Ishikawa (cell line): Measurements from ENCODE around the gene ZBTB1.

ENCODE experiments used
- CEBPB ChIP-seq: IDR thresholded peaks from 2 replicates; pipeline ENCODE4 v1.6.1; 2012
- CREB1 ChIP-seq: IDR thresholded peaks from 2 replicates; pipeline ENCODE4 v1.6.1; 2012; ENCODE audit warnings: low read depth
- EGR1 ChIP-seq: IDR thresholded peaks from 2 replicates; pipeline ENCODE4 v1.6.1; 2012
- EP300 ChIP-seq: IDR thresholded peaks from 2 replicates; pipeline ENCODE4 v1.6.1; 2012; ENCODE audit warnings: borderline replicate concordance
- FOXM1 ChIP-seq: IDR thresholded peaks from 2 replicates; pipeline ENCODE4 v1.6.1; 2012; ENCODE audit warnings: low read depth, borderline replicate concordance
- NFIC ChIP-seq: IDR thresholded peaks from 2 replicates; pipeline ENCODE4 v1.6.1; 2012
- RAD21 ChIP-seq: IDR thresholded peaks from 2 replicates; pipeline ENCODE4 v1.6.1; 2012; ENCODE audit warnings: low read depth
- TAF1 ChIP-seq: IDR thresholded peaks from 2 replicates; pipeline ENCODE4 v1.6.1; 2012; ENCODE audit warnings: low read depth, mild to moderate bottlenecking
- TCF12 ChIP-seq: IDR thresholded peaks from 2 replicates; pipeline ENCODE4 v1.6.1; 2012; ENCODE audit warnings: low read depth
- TEAD4 ChIP-seq: IDR thresholded peaks from 2 replicates; pipeline ENCODE4 v1.6.1; 2012
- YY1 ChIP-seq: IDR thresholded peaks from 2 replicates; pipeline ENCODE4 v1.6.1; 2012; ENCODE audit warnings: low read depth
- ZBTB7A ChIP-seq: IDR thresholded peaks from 2 replicates; pipeline ENCODE4 v1.6.1; 2012; ENCODE audit warnings: low read depth
- TF ChIP-seq, protein P1 (sequence below): IDR thresholded peaks from 2 replicates; pipeline ENCODE4 v1.6.1; 2012
- TF ChIP-seq, protein P2 (sequence below): IDR thresholded peaks from 2 replicates; pipeline ENCODE4 v1.6.1; 2012; ENCODE audit warnings: low read depth, mild to moderate bottlenecking
- TF ChIP-seq, protein P3 (sequence below): IDR thresholded peaks from 2 replicates; pipeline ENCODE4 v1.6.1; 2012

Gene ZBTB1

DNA sequence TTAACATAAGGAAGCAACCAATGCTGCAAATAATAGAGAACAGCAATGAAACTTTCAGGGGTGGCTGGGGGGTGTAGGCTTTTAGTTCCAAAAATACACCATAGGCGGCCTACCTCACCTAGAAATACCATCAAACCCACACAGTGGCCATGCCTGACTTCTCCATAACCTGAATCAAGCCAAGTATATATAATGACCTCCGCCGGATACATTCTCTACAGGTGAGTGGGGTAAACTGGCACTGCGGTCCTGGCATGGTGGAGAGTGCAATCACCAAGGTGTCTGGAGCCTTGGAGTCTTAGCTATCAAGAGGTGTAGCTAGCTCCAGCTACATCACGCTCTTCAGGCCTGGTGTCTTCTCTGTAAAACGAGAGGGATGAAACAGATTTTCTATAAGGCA is 2.1 kb upstream of the ZBTB1 start:
- no peak for TF ChIP-seq CREB1
- no peak for TF ChIP-seq TCF12
- TF ChIP-seq, protein P1, sequence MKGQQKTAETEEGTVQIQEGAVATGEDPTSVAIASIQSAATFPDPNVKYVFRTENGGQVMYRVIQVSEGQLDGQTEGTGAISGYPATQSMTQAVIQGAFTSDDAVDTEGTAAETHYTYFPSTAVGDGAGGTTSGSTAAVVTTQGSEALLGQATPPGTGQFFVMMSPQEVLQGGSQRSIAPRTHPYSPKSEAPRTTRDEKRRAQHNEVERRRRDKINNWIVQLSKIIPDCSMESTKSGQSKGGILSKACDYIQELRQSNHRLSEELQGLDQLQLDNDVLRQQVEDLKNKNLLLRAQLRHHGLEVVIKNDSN: no peak
- no peak for TF ChIP-seq YY1
- TF ChIP-seq FOXM1: no peak
- no peak for TF ChIP-seq NFIC
- TF ChIP-seq RAD21: no peak
- TF ChIP-seq, protein P2, sequence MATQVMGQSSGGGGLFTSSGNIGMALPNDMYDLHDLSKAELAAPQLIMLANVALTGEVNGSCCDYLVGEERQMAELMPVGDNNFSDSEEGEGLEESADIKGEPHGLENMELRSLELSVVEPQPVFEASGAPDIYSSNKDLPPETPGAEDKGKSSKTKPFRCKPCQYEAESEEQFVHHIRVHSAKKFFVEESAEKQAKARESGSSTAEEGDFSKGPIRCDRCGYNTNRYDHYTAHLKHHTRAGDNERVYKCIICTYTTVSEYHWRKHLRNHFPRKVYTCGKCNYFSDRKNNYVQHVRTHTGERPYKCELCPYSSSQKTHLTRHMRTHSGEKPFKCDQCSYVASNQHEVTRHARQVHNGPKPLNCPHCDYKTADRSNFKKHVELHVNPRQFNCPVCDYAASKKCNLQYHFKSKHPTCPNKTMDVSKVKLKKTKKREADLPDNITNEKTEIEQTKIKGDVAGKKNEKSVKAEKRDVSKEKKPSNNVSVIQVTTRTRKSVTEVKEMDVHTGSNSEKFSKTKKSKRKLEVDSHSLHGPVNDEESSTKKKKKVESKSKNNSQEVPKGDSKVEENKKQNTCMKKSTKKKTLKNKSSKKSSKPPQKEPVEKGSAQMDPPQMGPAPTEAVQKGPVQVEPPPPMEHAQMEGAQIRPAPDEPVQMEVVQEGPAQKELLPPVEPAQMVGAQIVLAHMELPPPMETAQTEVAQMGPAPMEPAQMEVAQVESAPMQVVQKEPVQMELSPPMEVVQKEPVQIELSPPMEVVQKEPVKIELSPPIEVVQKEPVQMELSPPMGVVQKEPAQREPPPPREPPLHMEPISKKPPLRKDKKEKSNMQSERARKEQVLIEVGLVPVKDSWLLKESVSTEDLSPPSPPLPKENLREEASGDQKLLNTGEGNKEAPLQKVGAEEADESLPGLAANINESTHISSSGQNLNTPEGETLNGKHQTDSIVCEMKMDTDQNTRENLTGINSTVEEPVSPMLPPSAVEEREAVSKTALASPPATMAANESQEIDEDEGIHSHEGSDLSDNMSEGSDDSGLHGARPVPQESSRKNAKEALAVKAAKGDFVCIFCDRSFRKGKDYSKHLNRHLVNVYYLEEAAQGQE: no peak
- no peak for TF ChIP-seq EGR1

DNA sequence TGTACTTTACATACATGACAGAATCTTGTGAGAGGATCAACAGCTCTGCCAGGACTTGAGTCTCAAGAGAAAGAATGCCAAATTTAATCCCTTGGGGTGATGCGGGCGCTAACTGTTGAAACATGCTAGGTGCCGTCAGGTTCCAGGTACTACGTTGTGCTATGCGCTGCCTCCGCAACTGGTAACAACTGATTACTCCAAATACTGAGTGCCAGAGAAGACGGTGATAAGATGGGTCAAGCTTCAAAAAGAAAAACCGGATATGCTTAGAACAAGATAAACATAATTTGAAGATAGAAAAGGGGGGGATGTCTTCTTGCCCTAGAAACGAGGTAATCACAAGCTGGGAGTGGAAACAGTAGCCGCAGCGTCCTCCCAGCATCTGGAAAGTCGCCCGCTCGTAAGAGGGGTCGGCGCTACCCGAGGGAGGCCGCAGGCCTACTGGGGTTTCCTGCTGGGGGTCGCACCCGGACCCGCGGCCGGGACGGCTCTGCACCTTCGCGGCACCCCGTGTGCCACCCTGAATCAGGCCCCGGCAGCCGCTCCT is 1.6 kb upstream of the ZBTB1 start:
- TF ChIP-seq, protein P3, sequence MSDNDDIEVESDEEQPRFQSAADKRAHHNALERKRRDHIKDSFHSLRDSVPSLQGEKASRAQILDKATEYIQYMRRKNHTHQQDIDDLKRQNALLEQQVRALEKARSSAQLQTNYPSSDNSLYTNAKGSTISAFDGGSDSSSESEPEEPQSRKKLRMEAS: no peak
- TF ChIP-seq ZBTB7A (no peak), EP300 (no peak), TEAD4 (no peak), EGR1 (no peak), NFIC (no peak), FOXM1 (no peak), TCF12 (no peak), CREB1 (no peak), CEBPB (no peak), RAD21 (no peak), TAF1 (no peak; the same call in 1 of the 2 replicates), YY1 (no peak)
- TF ChIP-seq, protein P2: no peak
- TF ChIP-seq, protein P1: no peak

DNA sequence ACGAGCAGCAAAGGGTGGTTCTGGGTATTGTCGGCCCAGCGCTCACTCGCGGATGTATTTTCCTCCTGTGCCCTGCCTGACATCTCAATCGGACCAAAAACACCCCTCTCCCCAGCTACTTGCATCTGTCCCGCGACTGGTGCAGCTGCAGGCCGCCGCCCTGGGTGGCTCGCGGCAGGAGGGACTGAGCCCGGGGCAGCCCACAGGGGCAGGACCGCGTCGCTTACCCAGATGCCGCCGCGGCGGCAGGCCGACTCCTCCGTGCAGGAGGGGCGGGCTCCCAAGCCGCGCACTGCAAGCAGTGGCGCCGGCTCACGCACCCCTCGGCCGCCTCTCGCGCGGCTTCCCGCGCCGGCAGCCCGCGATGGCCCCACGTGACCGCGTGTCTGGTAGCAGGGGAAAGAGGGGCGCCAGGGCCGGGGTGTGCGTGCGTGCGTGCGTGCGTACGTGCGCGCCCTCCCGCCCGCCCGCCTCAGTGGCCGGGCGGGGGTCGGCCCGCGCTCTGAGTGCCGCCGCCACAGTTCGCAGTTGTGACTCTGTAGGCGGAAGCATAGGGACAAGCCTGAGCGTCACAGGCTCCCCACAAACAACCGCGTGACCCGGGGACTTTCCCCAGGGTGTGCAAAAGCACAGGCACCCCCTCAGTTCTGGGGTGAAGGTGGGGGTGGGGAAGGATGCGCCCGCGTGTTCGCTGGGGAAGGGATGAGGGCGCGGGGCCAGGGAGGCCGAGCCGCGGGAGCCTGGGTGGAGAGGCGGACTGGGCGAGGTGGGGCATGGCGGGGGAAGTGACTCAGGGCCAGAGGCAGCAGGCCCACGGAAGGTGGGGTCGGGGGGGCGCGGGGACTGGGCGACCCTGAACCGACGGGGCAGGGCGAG is 898 bp upstream of the ZBTB1 start, which contains the start of gene ZBTB25:
TSS of gene ZBTB25 (minus strand) at position 405 of the 876 bp plus-strand sequence. CDS start 13,305 bp downstream, outside the sequence.
- TF ChIP-seq TAF1: peak; percentile 67
- peak; percentile 99; the same call in 1 of the 2 replicates for TF ChIP-seq ZBTB7A
- no peak for TF ChIP-seq RAD21
- peak; percentile 4; the same call in 1 of the 2 replicates for TF ChIP-seq TEAD4
- TF ChIP-seq TCF12: no peak; the same call in 1 of the 2 replicates
- TF ChIP-seq EGR1: peak; percentile 34; the same call in 1 of the 2 replicates
- no peak for TF ChIP-seq EP300
- no peak for TF ChIP-seq FOXM1
- peak; percentile 37; the same call in 1 of the 2 replicates for TF ChIP-seq NFIC
- 0 out of 2 replicates have a peak, but pooled peaks have one; percentile 20 for TF ChIP-seq YY1
- TF ChIP-seq, protein P2: 0 out of 2 replicates have a peak, but pooled peaks have one; percentile 17
- TF ChIP-seq, protein P3: peak; percentile 86
- TF ChIP-seq, protein P1: peak; percentile 95
- TF ChIP-seq CREB1: 0 out of 2 replicates have a peak, but pooled peaks have one; percentile 8
- TF ChIP-seq CEBPB: no peak
